GM18868 (cell line): ENCODE results near the gene KRTAP13-2.

Experiments used
- ATAC-seq: cut with Tn5 transposase; IDR thresholded peaks from one replicate; pipeline ENCODE4 v1.9.1; 2021; ENCODE audit warnings: mild to moderate bottlenecking, moderate library complexity; ENCODE audit not compliant: unreplicated experiment

KRTAP13-2 gene

DNA sequence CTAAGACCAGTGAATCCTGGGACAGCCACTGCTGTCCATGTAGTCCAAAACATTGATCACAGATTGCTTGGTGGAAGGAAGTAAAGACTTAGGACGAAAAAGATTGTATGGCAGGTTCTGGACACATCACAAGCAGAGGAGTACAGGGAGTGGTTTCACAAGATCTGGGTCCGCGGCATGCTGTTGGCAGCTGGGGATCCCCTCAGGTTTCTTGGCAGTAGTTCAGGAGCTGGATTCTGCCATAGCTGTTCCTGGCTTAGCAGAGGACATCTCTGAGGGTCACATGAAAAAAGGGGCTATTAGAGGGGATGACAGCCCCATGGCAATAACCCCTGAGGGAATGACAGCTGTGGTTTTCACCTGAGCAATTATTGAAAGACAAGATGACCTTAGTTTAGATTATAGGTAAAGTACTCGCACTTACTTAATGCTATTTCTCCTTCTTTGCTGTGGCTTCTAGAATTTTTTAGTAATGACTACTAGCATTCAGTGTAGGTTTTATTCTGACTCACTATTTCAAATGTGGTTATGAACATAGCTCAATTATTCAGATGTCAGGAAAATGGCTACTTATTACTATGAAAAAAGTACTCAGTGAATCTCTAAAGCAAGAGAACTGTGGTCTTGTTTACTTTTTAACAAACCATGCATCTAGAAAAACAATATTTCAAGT is 42.7 kb downstream of the KRTAP13-2 start:
- ATAC-seq: no peak

- no peak for ATAC-seq
Observed at GRCh38 chr21:30326390-30326789, 45.7 kb downstream of the KRTAP13-2 start.
